Activated CD4-positive, alpha-beta T cell treated with anti-CD3 and anti-CD28 coated beads, Interleukin-2, amount 50 U/mL, for 16 hours (primary cell): ENCODE data around the gene GIPC3.
"Not testable (repeated sequence)": the region's sequence is repeated elsewhere in the genome, so short reads cannot be mapped to it uniquely, and the experiment has no call there.

Source experiments
- DNase-seq: peaks from one replicate; pipeline ENCODE4 v3.0.0-alpha.2; 2020

Gene GIPC3

GRCh38 chr19:3576696-3577443, 8.4 kb upstream of the GIPC3 start:
- DNase-seq = no peak

DNA sequence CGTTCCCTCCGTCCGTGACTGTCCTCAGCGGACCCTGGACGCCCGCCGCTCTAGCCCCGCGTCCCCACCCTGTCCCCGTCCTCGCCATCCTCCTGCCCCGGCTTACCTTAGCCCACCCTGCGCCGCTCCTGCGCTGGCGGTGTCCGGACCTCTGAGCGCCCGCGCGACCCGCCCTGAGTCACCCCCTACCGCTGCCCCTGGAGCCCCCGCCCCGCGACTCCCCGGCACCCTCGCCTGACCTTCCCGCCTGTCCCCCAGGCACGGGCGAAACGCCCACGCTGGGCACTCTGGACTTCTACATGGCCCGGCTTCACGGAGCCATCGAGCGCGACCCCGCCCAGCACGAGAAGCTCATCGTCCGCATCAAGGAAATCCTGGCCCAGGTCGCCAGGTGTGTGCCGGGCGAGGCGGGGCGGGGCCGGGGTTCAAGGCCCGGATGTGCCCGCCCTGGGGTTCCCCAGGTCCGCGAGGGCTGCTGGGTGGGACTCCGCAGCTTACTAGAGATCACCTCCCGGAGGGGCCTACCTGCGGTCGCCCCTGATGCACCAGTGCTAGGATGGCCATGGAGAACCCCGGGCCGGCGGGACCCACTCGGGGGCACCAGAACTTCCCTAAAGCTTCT, 7.4 kb upstream of the GIPC3 start:
- no peak for DNase-seq

DNA sequence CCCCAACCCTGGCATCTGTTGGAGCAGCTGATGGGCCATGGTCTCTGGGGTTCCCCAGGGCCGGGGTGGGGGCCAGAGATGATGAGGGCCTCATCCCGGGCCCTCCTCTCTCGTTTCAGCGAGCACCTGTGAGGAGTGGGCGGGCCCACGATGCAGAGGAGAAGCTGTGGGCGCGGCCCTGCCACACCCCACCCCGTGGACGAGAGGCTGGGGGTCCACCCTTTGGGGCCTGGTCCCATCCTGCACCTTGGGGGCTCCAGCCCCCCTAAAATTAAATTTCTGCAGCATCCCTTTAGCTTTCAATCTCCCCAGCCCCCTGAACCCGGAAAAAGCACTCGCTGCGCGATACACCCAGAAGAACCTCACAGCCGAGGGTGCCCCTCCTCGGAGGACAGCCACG, 6.9 kb upstream of the GIPC3 start:
- DNase-seq = no peak

DNA sequence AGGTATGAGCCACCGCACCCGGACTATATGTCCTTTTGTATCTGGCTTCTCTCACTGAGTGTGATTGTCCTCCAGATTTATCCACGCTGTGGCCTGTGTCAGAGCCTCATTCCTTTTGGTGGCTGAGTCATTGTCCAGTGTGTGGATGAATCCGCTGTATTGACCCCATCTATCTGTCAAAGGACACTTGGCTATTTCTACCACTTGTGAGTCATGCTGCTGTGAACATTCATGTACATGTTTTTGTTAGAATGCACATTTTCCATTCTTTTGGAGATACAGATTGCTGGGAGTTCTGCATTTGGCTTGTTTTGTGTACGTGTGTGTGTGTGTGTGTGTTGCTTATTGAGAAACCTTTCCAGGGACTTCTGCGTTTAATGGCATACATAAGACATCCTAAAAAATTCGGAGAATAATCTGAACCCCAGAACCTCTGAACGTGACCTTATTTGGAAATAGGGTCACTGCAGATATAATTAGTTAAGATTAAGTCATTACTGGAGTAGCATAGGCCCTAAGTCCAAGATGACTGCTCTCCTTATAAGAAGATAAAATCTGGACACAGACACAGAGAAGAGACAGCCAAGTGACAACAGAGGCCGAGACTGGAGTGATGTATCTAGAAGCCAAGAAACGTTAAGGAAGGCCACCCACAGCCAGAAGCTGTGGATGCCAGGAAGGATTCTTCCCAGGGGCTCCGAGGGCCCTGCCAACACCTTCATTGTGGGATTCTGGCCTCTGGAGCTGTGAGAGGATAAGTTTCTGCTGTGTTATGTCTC, 4.9 kb upstream of the GIPC3 start:
- DNase-seq = no peak

DNA sequence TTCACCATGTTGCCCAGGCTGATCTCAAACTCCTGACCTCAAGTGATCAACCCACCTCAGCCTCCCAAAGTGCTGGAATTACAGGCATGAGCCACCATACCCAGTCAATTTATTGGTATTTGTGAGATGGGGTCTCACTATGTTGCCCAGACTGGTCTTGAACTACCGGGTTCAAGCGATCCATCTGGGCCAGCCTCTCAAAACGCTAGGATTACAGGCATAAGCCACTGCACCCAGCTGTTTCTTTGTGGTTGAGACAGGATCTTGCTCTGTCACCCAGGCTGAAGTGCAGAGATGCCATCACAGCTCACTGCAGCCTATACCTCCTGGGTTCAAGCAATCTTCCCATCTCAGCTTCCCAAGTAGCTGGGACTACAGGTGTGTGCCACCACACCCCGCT, 3.5 kb upstream of the GIPC3 start:
- DNase-seq = not testable (repeated sequence)

GRCh38 chr19:3584036-3584802, 1.1 kb upstream of the GIPC3 start:
- not testable (repeated sequence) for DNase-seq

GRCh38 chr19:3586127-3586626, 899 bp downstream of the GIPC3 start:
- DNase-seq = no peak

GRCh38 chr19:3586707-3587346, 1.5 kb downstream of the GIPC3 start:
- DNase-seq = no peak

- DNase-seq = no peak
These were observed 4.2 kb downstream of the GIPC3 start for GRCh38 chr19:3589439-3589838.

GRCh38 chr19:3589949-3590348, 4.7 kb downstream of the GIPC3 start:
- DNase-seq = no peak

GRCh38 chr19:3590991-3591659, 5.8 kb downstream of the GIPC3 start:
- DNase-seq = no peak

DNA sequence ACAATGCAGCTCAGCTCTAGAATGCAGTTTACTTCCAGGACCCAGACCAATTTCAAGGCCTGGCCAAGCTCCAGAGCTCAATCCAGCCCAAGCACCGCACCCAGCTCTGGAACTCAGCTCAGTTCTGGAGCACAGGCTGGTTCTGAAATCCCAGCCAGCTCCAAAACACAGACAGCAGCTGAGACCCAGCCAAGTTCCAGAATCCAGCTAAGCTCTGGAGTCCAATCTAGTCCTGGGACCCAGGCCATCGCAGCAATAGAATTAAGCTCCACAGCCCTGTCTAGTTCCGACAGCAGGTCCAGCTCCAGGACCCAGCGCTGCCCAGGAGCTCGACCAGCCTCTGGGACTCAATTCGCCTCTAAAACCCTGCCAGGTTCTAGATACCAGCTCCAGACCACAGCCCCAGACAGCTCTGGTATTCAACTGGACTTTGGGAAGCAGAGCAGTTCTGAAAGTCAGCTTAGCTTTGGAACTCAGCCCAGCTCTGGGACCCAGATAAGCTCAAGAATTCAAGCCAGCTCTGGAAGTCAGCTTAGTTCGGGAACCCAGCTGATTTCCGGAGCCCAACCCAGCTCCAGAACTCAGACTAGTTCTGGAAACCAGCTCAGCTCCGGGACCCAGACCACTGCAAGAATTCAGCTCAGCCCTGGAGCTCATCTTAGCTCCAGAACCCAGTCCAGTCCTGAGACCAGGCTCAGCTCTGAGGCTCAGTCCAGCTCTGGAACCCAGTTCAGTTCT, 6.8 kb downstream of the GIPC3 start:
- no peak for DNase-seq

GRCh38 chr19:3593156-3593555, 7.9 kb downstream of the GIPC3 start:
- no peak for DNase-seq

DNA sequence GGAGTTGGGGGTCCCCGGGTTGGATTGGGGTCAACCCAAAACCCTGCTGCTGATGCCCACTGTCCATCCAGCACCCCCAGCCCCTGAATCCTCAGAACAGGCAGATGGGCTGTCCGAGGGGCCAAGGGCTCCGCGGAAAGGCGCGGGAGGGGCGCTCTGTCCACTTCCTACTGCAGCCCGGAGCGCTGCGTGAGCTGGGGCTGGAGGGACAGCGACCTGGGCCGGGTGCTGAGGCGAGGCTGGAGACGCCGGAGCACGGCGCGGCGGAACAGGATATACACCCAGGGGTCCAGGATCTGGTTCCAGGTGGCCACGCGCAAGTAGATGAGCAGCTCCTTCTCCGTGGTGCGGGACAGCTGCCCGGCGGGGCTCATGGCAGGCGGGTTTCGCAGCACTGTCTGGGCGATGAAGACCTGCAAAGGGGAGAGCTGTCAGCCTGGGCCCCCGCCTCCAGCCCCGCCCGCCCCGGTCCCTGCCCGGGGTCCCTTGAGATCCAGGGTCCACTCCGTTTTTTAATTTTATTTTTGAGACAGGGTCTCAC, 10.3 kb downstream of the GIPC3 start:
- no peak for DNase-seq

DNA sequence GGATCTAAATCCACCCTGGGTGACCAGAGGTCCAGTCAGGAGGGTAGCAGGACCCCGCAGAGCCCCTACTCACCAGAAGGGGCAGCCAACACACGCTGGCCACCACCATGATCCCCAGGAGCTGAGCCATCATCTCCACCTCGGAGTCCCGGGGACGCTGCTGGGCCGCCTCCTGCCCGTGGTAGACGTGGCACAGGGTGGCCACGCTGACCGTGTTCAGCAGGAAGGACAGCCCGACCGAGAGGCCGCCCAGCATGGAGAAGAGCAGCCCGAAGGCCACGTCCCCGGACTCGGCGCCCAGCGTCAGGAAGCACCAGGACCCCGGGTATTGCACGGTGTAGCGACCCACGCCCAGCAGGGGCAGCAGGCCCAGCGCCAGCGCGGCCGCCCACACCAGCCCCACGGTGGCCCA, 14.5 kb downstream of the GIPC3 start:
- DNase-seq = no peak

DNA sequence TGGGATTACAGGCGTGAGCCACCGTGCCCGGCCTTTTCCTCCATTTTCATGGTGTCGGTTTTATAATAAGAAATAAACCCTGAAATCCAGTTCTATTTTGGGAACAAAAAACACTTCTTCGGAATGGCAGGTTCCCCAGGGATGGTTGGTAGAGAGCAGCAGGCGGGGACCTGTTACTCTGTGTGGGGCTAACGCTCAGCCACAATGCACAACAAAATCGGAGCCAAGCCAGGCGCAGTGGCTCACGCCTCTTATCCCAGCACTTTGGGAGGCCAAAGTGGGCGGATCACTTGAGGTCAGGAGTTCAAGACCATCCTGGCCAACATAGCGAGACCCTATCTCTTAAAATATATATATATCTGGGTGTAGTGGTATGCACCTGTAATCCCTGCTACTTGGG, 15.7 kb downstream of the GIPC3 start:
- no peak for DNase-seq

- DNase-seq = no peak
These were observed 18.0 kb downstream of the GIPC3 start for GRCh38 chr19:3603121-3603811.

DNA sequence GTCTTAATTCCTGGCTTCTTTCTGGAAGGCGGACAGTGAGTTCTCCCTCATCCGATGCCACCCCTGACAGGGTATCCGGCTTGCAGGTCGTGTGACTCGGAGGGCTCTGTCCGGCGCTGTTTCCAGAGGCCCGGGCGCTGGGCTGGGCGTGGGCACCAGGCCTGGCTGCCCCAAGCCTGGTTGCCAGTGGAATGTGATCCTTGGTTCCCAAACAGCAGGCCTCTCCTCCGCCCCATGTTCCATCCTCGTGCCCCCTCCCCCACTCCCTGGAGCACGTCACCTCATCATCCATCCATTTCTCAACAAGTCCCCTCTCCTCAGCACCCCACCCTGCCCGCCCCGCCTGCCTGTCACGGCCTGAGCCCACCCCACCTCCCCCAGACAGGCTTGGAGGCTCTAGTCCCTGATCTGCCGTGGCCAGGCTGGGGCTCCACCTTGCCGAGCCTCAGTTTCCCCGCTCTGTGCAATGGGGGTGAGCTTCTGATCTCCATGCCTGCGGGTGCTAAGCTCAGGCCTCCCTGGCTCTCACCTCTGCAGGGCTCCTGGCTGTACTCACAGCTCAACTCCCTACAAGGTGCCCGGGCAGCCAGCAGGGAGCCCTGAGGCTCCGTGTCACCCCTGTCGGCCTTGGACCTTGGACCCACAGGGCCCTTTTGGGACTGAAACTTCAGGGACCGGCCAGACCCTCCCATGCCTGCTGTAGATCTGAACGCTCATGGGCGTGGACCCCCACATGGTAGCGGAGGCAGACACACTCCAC, 19.1 kb downstream of the GIPC3 start:
- no peak for DNase-seq

- DNase-seq = no peak
These were observed 19.7 kb downstream of the GIPC3 start for GRCh38 chr19:3604987-3605343.

DNA sequence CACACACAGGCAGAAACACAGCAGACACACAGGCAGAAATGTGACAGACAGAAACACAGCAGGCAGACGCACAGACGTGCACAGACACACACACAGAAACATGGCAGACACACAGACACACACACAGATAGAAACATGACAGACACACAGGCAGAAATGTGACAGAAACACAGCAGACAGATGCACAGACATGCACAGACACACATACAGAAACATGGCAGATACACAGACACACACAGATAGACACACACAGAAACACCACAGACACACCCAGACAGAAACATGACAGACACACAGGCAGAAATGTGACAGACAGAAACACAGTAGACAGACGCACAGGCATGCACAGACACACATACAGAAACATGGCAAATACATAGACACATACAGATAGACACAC, 20.1 kb downstream of the GIPC3 start:
- no peak for DNase-seq
